Activated T-cell treated with anti-CD3 and anti-CD28 coated beads, Interleukin-2, amount 50 U/mL, for 1 hour (primary cell): Measurements from ENCODE around the gene SLC7A8.
A peak's percentile ranks its signal among the peaks of the same experiment; 100 is the strongest.

Experiments used
- DNase-seq: peaks from one replicate; pipeline ENCODE4 v3.0.0-alpha.2; 2020

The SLC7A8 gene

GRCh38 chr14:23182372-23183157 lies 895 bp downstream of the SLC7A8 start:
- DNase-seq = peak; percentile 49

- DNase-seq = no peak
These were observed 1.5 kb downstream of the SLC7A8 start for GRCh38 chr14:23181946-23182345.

- DNase-seq = no peak
These were observed 2.0 kb downstream of the SLC7A8 start for GRCh38 chr14:23181453-23181852.

- DNase-seq = no peak
These were observed 6.3 kb downstream of the SLC7A8 start for GRCh38 chr14:23177181-23177580.

GRCh38 chr14:23175823-23176222 lies 7.6 kb downstream of the SLC7A8 start:
- DNase-seq = no peak

- no peak for DNase-seq
These were observed 8.9 kb downstream of the SLC7A8 start for GRCh38 chr14:23174296-23175184.

GRCh38 chr14:23173796-23174195 lies 9.7 kb downstream of the SLC7A8 start:
- DNase-seq = no peak

GRCh38 chr14:23173031-23173430 lies 10.4 kb downstream of the SLC7A8 start:
- no peak for DNase-seq

GRCh38 chr14:23172574-23172973 lies 10.9 kb downstream of the SLC7A8 start:
- DNase-seq = no peak

- DNase-seq = no peak
These were observed 11.4 kb downstream of the SLC7A8 start for GRCh38 chr14:23172096-23172495.

- DNase-seq = no peak
These were observed 12.1 kb downstream of the SLC7A8 start for GRCh38 chr14:23171222-23171975.

- no peak for DNase-seq
These were observed 13.8 kb downstream of the SLC7A8 start for GRCh38 chr14:23169622-23170021.

- no peak for DNase-seq
These were observed 15.2 kb downstream of the SLC7A8 start for GRCh38 chr14:23168246-23168645.

GRCh38 chr14:23167116-23167847 lies 16.2 kb downstream of the SLC7A8 start:
- no peak for DNase-seq

- DNase-seq = no peak
These were observed 18.5 kb downstream of the SLC7A8 start for GRCh38 chr14:23164949-23165348.

- DNase-seq = no peak
These were observed 19.2 kb downstream of the SLC7A8 start for GRCh38 chr14:23164250-23164649.

GRCh38 chr14:23163830-23164229 lies 19.6 kb downstream of the SLC7A8 start:
- DNase-seq = no peak

- no peak for DNase-seq
These were observed 20.7 kb downstream of the SLC7A8 start for GRCh38 chr14:23162800-23163199.

- no peak for DNase-seq
These were observed 21.5 kb downstream of the SLC7A8 start for GRCh38 chr14:23162005-23162404.

GRCh38 chr14:23160924-23161522 lies 22.4 kb downstream of the SLC7A8 start:
- DNase-seq = no peak

GRCh38 chr14:23159532-23159931 lies 23.9 kb downstream of the SLC7A8 start:
- DNase-seq = no peak

- no peak for DNase-seq
These were observed 24.7 kb downstream of the SLC7A8 start for GRCh38 chr14:23158779-23159178.
